BJ (cell line): ENCODE results near the gene TMC1. TPM values are rescaled to one million over a fixed set of nuclear protein-coding genes. Genes with fewer than 3 reads are reported as not detected.
"Not testable (repeated sequence)": the region's sequence is repeated elsewhere in the genome, so short reads cannot be mapped to it uniquely, and the experiment has no call there.

Experiments used
- CTCF ChIA-PET: fragments of 350-600 bp; formaldehyde crosslinking; extraction: SDS; loops from one replicate; lab custom pipeline; 2021; ENCODE audit warnings: antibody characterized with exemption, inconsistent platforms; lab: Yijun Ruan, JAX
- POLR2A ChIA-PET: fragments of 300-600 bp; sonication (Branson Sonifier 250); formaldehyde crosslinking; extraction: SDS; loops from one replicate; lab custom pipeline; 2021; ENCODE audit warnings: antibody characterized with exemption; lab: Charles Lee
- DNase-seq: peaks from one replicate; pipeline ENCODE4 v3.0.0-alpha.2; 2011; ENCODE audit warnings: low read depth
- H3K27me3 ChIP-seq: 2 replicates; pipeline ENCODE4 v1.6.0; 2011; ENCODE audit warnings: low read length; ENCODE audit not compliant: control insufficient read depth, insufficient read depth
- H3K36me3 ChIP-seq: 2 replicates; pipeline ENCODE4 v1.5.1; 2011; ENCODE audit warnings: low read length; ENCODE audit not compliant: control insufficient read depth, insufficient read depth
- H3K4me3 ChIP-seq: 2 replicates; pipeline ENCODE4 v1.5.1; 2011; ENCODE audit warnings: low read depth, mild to moderate bottlenecking, control low read depth, low read length
- CTCF ChIP-seq: IDR thresholded peaks from 2 replicates; pipeline ENCODE4 v1.5.1; 2011; ENCODE audit warnings: low read depth, mild to moderate bottlenecking, control low read depth, inconsistent platforms, low read length, moderate library complexity; ENCODE audit not compliant: insufficient read depth
- polyA plus RNA-seq: library from polyadenylated mRNA; depleted of rRNA; stranded (reverse); fragments of >200 nt; gene quantifications from 2 replicates; pipeline ENCODE4 v1.2.3, GENCODE V29; 2011

Gene TMC1
- polyA plus RNA-seq, 1 experiment, result 1.2 TPM

GRCh38 chr9:72537671-72538070 lies 16.3 kb downstream of the TMC1 start:
- POLR2A ChIA-PET, result no interaction called here
- TF ChIP-seq CTCF, result no peak

GRCh38 chr9:72538921-72539702 lies 17.7 kb downstream of the TMC1 start:
- ChIA-PET CTCF (interaction anchor here (0.6 kb wide), 1 partner anchor 183 kb away, joined by 3 read pairs; no protein-coding TSS in a partner anchor), POLR2A (no interaction called here)
- no peak for DNase-seq
- Histone ChIP-seq H3K36me3 (no peaks in the 10 kb centered on the region), H3K27me3 (no peaks in the 10 kb centered on the region), H3K4me3 (no peak overlapping the region)
- TF ChIP-seq CTCF, result no peak

More at GRCh38 chr9:72537671-72538070, 16.3 kb downstream of the TMC1 start:
- Histone ChIP-seq H3K4me3 (no peak overlapping the region), H3K36me3 (no peaks in the 10 kb centered on the region), H3K27me3 (no peaks in the 10 kb centered on the region)
- DNase-seq, result no peak
- CTCF ChIA-PET, result interaction anchor here (0.5 kb wide), 1 partner anchor 556 kb away, joined by 3 read pairs; no protein-coding TSS in a partner anchor

- no peak for DNase-seq
- ChIA-PET POLR2A (no interaction called here), CTCF (no interaction called here)
- Histone ChIP-seq H3K4me3 (no peak overlapping the region), H3K36me3 (no peaks in the 10 kb centered on the region), H3K27me3 (no peaks in the 10 kb centered on the region)
- TF ChIP-seq CTCF, result no peak
Observed at GRCh38 chr9:72539824-72540347, 18.5 kb downstream of the TMC1 start.

DNA sequence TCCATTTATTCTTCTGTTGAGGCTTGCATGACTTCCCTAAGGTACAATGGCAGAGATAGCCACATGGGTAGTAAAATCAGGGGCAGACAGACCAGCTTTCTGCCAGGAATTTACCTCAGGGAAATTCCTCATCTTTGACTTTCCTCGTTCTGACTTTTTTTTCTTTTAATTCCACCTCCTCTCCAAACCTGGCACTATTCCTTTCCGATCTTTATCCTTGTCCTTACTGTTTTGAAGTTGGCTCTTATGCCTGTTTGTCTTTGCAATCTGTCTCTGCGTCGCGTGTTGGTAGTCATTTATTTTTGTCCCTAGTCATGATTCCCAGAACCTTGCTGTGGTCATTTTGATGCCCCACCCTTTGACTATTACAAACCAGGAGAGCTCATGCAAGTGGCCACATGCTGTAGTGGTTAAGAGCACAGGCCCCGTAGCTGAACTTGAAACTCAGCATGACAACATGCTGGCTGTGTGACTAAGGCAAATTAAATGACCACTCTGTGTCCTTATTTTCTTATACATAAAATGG lies 19.0 kb downstream of the TMC1 start:
- peak; percentile 66 for DNase-seq
- Histone ChIP-seq H3K4me3 (no peak overlapping the region), H3K27me3 (no peaks in the 10 kb centered on the region), H3K36me3 (no peaks in the 10 kb centered on the region)
- ChIA-PET CTCF (no interaction called here), POLR2A (no interaction called here)
- TF ChIP-seq CTCF, result no peak

- ChIA-PET POLR2A (interaction anchor here (0.7 kb wide), 1 partner anchor 185 kb away, joined by 3 read pairs; no protein-coding TSS in a partner anchor), CTCF (interaction anchor here (1.2 kb wide), 1 partner anchor 10 kb away, joined by 5 read pairs; no protein-coding TSS in a partner anchor)
- not testable (repeated sequence) for DNase-seq, H3K36me3 ChIP-seq, H3K27me3 ChIP-seq, H3K4me3 ChIP-seq
Observed at GRCh38 chr9:72542537-72542833, 21.1 kb downstream of the TMC1 start.
